ENCODE results near the gene USP2. TPM values are rescaled to one million over a fixed set of nuclear protein-coding genes. Genes with fewer than 3 reads are reported as not detected.
A peak's percentile ranks its signal among the peaks of the same experiment; 100 is the strongest.

Gene USP2
- total and polyA plus RNA-seq, 8 donors: 4.4 to 15.4 (median 6.6) TPM

DNA sequence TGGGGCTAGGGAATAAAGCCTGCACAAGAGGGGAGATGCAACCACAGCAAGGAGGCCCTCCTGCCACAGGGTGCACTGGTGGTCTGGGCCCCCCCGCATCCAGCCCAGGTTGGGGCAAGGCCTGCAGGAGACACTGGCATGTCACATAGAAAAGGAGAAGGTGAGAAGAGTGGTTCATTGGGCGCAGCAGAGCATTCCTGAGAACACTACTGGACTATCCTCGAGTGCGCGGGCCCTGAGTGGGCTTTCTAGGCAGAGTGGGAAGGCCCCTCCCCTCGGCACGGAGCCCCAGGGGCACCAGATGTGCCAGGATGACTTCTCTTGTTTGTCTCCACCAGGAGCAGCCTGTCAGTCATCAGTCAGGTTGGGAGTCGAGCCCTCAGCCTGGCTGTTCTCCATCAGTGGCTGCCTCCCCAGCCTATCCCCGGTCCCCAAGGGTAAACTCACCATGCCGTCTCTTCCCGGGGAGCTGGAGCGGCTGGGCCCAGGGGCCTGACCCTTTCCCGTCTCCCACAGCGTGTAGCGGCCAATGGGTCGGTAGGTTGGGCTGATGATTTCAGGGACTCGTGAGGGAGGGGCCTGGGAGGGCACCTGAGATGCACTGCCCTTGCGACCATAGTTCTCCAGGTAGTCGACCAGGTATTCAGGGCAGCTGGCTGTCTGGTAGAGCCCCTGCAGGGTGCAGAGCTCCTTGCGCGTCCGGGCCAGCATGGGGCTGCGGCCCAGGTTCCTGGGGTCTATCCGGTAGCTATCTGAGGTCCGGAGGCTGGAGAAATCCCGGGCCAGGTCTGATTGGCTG, 9.0 kb downstream of the USP2 start:
- Histone ChIP-seq H3K9me3 (no peaks in the 10 kb centered on the region), H3K36me3 (no peaks in the 10 kb centered on the region), H3K27ac (no peak overlapping the region), H3K27me3 (no peaks in the 10 kb centered on the region), H3K4me1 (peaks cover 19 to 40% (median 30%) of the 10 kb centered on the region in 3 donors), H3K4me3 (no peak overlapping the region)
- DNase-seq (peak in 1 of 6 donors; percentile 49), ATAC-seq (no peak), FAIRE-seq (no peak)
- WGBS, 2 donors: 85 to 86% methylated on average over 26 of the region's 26 CpGs
- intact Hi-C loops (cut with DNase I): loop anchor here in 1 of 3 donors (10.0 kb wide), 1 partner anchor 48 kb away; no protein-coding TSS in a partner anchor
- TF ChIP-seq, protein P1, sequence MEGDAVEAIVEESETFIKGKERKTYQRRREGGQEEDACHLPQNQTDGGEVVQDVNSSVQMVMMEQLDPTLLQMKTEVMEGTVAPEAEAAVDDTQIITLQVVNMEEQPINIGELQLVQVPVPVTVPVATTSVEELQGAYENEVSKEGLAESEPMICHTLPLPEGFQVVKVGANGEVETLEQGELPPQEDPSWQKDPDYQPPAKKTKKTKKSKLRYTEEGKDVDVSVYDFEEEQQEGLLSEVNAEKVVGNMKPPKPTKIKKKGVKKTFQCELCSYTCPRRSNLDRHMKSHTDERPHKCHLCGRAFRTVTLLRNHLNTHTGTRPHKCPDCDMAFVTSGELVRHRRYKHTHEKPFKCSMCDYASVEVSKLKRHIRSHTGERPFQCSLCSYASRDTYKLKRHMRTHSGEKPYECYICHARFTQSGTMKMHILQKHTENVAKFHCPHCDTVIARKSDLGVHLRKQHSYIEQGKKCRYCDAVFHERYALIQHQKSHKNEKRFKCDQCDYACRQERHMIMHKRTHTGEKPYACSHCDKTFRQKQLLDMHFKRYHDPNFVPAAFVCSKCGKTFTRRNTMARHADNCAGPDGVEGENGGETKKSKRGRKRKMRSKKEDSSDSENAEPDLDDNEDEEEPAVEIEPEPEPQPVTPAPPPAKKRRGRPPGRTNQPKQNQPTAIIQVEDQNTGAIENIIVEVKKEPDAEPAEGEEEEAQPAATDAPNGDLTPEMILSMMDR (IDR thresholded peaks at IDR 0.05): no peak

DNA sequence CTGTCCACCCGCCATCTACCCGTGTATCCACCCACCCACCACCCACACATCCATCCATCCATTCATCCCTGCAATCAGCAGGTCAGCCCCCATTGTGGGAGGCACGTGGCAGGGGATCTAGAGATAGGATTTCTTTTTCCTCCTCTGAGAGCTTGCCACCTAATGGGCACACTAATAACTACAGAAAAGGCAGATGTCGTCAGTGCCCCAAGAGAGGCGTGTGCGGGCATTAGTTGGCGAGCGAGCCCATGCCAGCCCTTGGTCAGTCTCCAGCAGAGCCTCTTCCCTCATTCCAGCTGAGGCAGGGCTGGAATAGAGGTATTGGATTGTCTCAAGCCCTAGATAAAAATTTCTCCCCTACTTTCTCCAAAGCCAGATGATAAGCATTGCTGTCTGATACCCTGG, 9.7 kb downstream of the USP2 start:
- H3K4me1 ChIP-seq: peaks cover 19 to 37% (median 30%) of the 10 kb centered on the region in 3 donors
- TF ChIP-seq, protein P1 (IDR thresholded peaks at IDR 0.05): no peak
- no peaks in the 10 kb centered on the region for H3K9me3 ChIP-seq
- H3K27ac ChIP-seq: no peak overlapping the region
- H3K36me3 ChIP-seq: no peaks in the 10 kb centered on the region
- no peak overlapping the region for H3K4me3 ChIP-seq
- peak in 1 of 4 donors; percentile 8 for ATAC-seq
- peak in 1 of 6 donors; percentile 43 for DNase-seq
- no peaks in the 10 kb centered on the region for H3K27me3 ChIP-seq
- 37 to 47% methylated on average over 8 of the region's 8 CpGs for whole genome bisulfite sequencing, 2 donors
- intact Hi-C loops (cut with DNase I): loop anchor here in 1 of 3 donors (10.0 kb wide), 1 partner anchor 47 kb away; no protein-coding TSS in a partner anchor
- no peak for FAIRE-seq

- ATAC-seq (no peak), DNase-seq (peak in 1 of 6 donors; percentile 15), FAIRE-seq (no peak)
- no peak overlapping the region for H3K4me3 ChIP-seq
- no peak overlapping the region for H3K27ac ChIP-seq
- WGBS, 2 donors: 77 to 87% methylated on average over 8 of the region's 8 CpGs
- intact Hi-C loops (cut with DNase I): loop anchor here in 1 of 3 donors (10.0 kb wide), 1 partner anchor 46 kb away; no protein-coding TSS in a partner anchor
- H3K27me3 ChIP-seq: no peaks in the 10 kb centered on the region
- H3K36me3 ChIP-seq: no peaks in the 10 kb centered on the region
- H3K4me1 ChIP-seq: peaks cover 19 to 32% (median 30%) of the 10 kb centered on the region in 3 donors
- no peaks in the 10 kb centered on the region for H3K9me3 ChIP-seq
- TF ChIP-seq, protein P1 (IDR thresholded peaks at IDR 0.05): no peak
Observed at GRCh38 chr11:119371067-119371601, 10.4 kb downstream of the USP2 start.

GRCh38 chr11:119370486-119371046, 10.9 kb downstream of the USP2 start:
- Histone ChIP-seq H3K27ac (peak overlapping the region in 3 of 4 donors; percentile 10 to 18 (median 15)), H3K4me3 (no peak overlapping the region), H3K9me3 (no peaks in the 10 kb centered on the region), H3K36me3 (no peaks in the 10 kb centered on the region), H3K27me3 (no peaks in the 10 kb centered on the region), H3K4me1 (peaks cover 19 to 32% (median 30%) of the 10 kb centered on the region in 3 donors)
- peak in 1 of 6 donors; percentile 17 for DNase-seq
- intact Hi-C loops (cut with DNase I): loop anchor here in 1 of 3 donors (10.0 kb wide), 1 partner anchor 46 kb away; no protein-coding TSS in a partner anchor
- ATAC-seq: no peak
- WGBS, 2 donors: 34 to 37% methylated on average over 8 of the region's 8 CpGs
- FAIRE-seq: no peak
- TF ChIP-seq, protein P1 (IDR thresholded peaks at IDR 0.05): no peak
